Mucosa of stomach (tissue), 1 donor: ENCODE results near the gene HPS6.
"Not testable (repeated sequence)": the region's sequence is repeated elsewhere in the genome, so short reads cannot be mapped to it uniquely, and the experiment has no call there.

Source experiments
- H3K27me3 ChIP-seq: one replicate; pipeline ENCODE4 v1.7.0; 2013; ENCODE audit warnings: mild to moderate bottlenecking, low read length; ENCODE audit not compliant: control insufficient read depth, insufficient read depth
- H3K36me3 ChIP-seq: one replicate; pipeline ENCODE4 v1.7.0; 2013; ENCODE audit warnings: low read length; ENCODE audit not compliant: control insufficient read depth, insufficient read depth
- H3K4me1 ChIP-seq: one replicate; pipeline ENCODE4 v1.7.0; 2013; ENCODE audit warnings: mild to moderate bottlenecking, low read length; ENCODE audit not compliant: control insufficient read depth, insufficient read depth
- H3K4me3 ChIP-seq: one replicate; pipeline ENCODE4 v1.7.0; 2013; ENCODE audit warnings: low read length
- H3K9ac ChIP-seq: one replicate; pipeline ENCODE4 v1.7.0; 2013; ENCODE audit warnings: mild to moderate bottlenecking, low read length, moderate library complexity
- H3K9me3 ChIP-seq: one replicate; pipeline ENCODE4 v1.7.0; 2013; ENCODE audit warnings: mild to moderate bottlenecking, low read length, moderate library complexity; ENCODE audit not compliant: control insufficient read depth
- donor health status: Pancreatic carcinoma.

The HPS6 gene

GRCh38 chr10:102054881-102055646, 10.1 kb upstream of the HPS6 start:
- H3K9me3 ChIP-seq, H3K27me3 ChIP-seq, H3K36me3 ChIP-seq: not testable (repeated sequence)
- Histone ChIP-seq H3K9ac (peak overlapping the region; percentile 90), H3K4me1 (peaks cover 18% of the 10 kb centered on the region), H3K4me3 (peak overlapping the region; percentile 100)

- Histone ChIP-seq H3K4me3 (peak within 1 kb of the TSS; percentile 100), H3K27me3 (no peaks in the 10 kb centered on the region), H3K9ac (peak within 1 kb of the TSS; percentile 90), H3K36me3 (no peaks in the 10 kb centered on the region), H3K4me1 (peaks cover 18% of the 10 kb centered on the region), H3K9me3 (no peaks in the 10 kb centered on the region)
Observed at GRCh38 chr10:102055647-102056419, 9.3 kb upstream of the HPS6 start, which contains the start of gene ARMH3. TSS of gene ARMH3 (minus strand) at chr10:102056173. CDS start at chr10:102040114, 16,059 bp downstream.

- H3K9ac ChIP-seq: no peak overlapping the region
- H3K4me1 ChIP-seq: peaks cover 6% of the 10 kb centered on the region
- H3K9me3 ChIP-seq: no peaks in the 10 kb centered on the region
- H3K36me3 ChIP-seq: no peaks in the 10 kb centered on the region
- H3K4me3 ChIP-seq: no peak overlapping the region
- no peaks in the 10 kb centered on the region for H3K27me3 ChIP-seq
Observed at GRCh38 chr10:102059987-102060386, 5.2 kb upstream of the HPS6 start.

- Histone ChIP-seq H3K4me3 (peak overlapping the region; percentile 50), H3K9me3 (no peaks in the 10 kb centered on the region), H3K27me3 (no peaks in the 10 kb centered on the region), H3K36me3 (peaks cover 8% of the 10 kb centered on the region), H3K4me1 (peaks cover 18% of the 10 kb centered on the region), H3K9ac (peak overlapping the region; percentile 92)
Observed at GRCh38 chr10:102064503-102064867, 664 bp upstream of the HPS6 start.

GRCh38 chr10:102065561-102066398, 631 bp downstream of the HPS6 start:
- H3K9ac ChIP-seq: peak overlapping the region; percentile 92
- H3K4me1 ChIP-seq: peaks cover 18% of the 10 kb centered on the region
- no peaks in the 10 kb centered on the region for H3K27me3 ChIP-seq
- H3K36me3 ChIP-seq: peaks cover 8% of the 10 kb centered on the region
- no peaks in the 10 kb centered on the region for H3K9me3 ChIP-seq
- H3K4me3 ChIP-seq: peak overlapping the region; percentile 16

GRCh38 chr10:102066399-102067088, 1.4 kb downstream of the HPS6 start:
- peak overlapping the region; percentile 92 for H3K9ac ChIP-seq
- peaks cover 8% of the 10 kb centered on the region for H3K36me3 ChIP-seq
- H3K27me3 ChIP-seq: no peaks in the 10 kb centered on the region
- peaks cover 18% of the 10 kb centered on the region for H3K4me1 ChIP-seq
- H3K4me3 ChIP-seq: peak overlapping the region; percentile 16
- no peaks in the 10 kb centered on the region for H3K9me3 ChIP-seq

GRCh38 chr10:102067091-102067916, 2.2 kb downstream of the HPS6 start:
- Histone ChIP-seq H3K27me3 (no peaks in the 10 kb centered on the region), H3K9ac (no peak overlapping the region), H3K9me3 (no peaks in the 10 kb centered on the region), H3K4me3 (peak overlapping the region; percentile 16), H3K36me3 (peaks cover 8% of the 10 kb centered on the region), H3K4me1 (peaks cover 18% of the 10 kb centered on the region)

- no peaks in the 10 kb centered on the region for H3K27me3 ChIP-seq
- no peak overlapping the region for H3K9ac ChIP-seq
- peaks cover 8% of the 10 kb centered on the region for H3K36me3 ChIP-seq
- no peak overlapping the region for H3K4me3 ChIP-seq
- no peaks in the 10 kb centered on the region for H3K9me3 ChIP-seq
- peaks cover 18% of the 10 kb centered on the region for H3K4me1 ChIP-seq
Observed at GRCh38 chr10:102068216-102068615, 3.1 kb downstream of the HPS6 start.

- Histone ChIP-seq H3K4me1 (peaks cover 18% of the 10 kb centered on the region), H3K9ac (no peak overlapping the region), H3K27me3 (no peaks in the 10 kb centered on the region), H3K36me3 (peaks cover 8% of the 10 kb centered on the region), H3K4me3 (no peak overlapping the region), H3K9me3 (no peaks in the 10 kb centered on the region)
Observed at GRCh38 chr10:102069071-102069470, 3.9 kb downstream of the HPS6 start.

GRCh38 chr10:102072673-102073527, 7.8 kb downstream of the HPS6 start:
- H3K4me1 ChIP-seq: no peaks in the 10 kb centered on the region
- no peaks in the 10 kb centered on the region for H3K27me3 ChIP-seq
- no peaks in the 10 kb centered on the region for H3K9me3 ChIP-seq
- H3K4me3 ChIP-seq: no peak overlapping the region
- H3K9ac ChIP-seq: no peak overlapping the region
- peaks cover 8% of the 10 kb centered on the region for H3K36me3 ChIP-seq
